Erythroblast (primary cell): ENCODE data around the gene N4BP2L2.

ENCODE experiments used
- GATA1 ChIP-seq: IDR thresholded peaks from 2 replicates; pipeline ENCODE4 v1.6.1; 2011; ENCODE audit warnings: low read depth, mild to moderate bottlenecking, control low read depth, low read length, moderate library complexity
- POLR2A ChIP-seq: IDR thresholded peaks from 2 replicates; pipeline ENCODE4 v1.6.1; 2011; ENCODE audit warnings: mild to moderate bottlenecking, low read length

DNA sequence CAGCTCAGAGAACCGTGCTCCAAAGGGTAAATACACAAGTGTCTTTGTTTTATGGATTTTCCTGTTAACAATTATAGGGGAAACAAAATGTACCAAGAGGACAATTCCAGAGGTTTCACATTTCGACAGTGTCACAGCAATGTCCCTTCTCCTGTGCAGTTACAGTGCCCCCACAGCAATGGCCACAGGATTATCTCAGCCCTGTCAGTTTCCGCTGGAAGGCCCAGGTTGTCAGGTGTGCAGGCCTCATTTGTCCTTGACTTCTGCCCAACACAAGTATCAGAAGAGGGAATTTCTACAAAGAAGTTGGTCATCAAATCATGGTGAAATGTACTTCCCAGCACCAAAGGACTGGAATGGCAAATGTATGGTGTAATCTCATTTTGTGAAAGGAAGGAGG lies 11.2 kb upstream of the N4BP2L2 start:
- TF ChIP-seq GATA1, result no peak
- TF ChIP-seq POLR2A, result no peak
